ENCODE results near the gene ZNF446.

GRCh38 chr19:58479303-58479702, 3.2 kb downstream of the ZNF446 start:
- TF ChIP-seq EP300 (IDR thresholded peaks at IDR 0.05) (no peak), POLR2A (IDR thresholded peaks at IDR 0.05) (no peak)
